ENCODE measurements around the gene SUPT16H. TPM values are rescaled to one million over a fixed set of nuclear protein-coding genes. Genes with fewer than 3 reads are reported as not detected.

The SUPT16H gene
- total and polyA plus RNA-seq, 2 experiments from 2014 or later, result 187 to 268 TPM

DNA sequence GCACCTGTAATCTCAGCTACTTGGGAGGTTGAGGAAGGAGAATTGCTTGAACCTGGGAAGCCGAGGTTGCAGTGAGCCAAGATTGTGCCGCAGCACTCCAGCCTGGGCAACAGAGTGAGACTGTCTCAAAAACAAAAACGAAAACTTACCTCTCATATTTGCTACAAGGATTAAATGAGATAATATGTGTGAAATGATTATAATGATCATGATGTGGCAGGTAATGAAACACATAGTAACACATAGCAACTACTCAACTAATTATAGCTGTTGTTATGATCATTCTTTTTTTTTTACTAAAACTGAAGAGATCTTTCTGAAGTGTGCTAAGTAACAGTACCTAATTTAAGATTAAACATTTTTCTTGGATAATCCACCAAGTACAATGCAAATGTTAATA is 73.9 kb downstream of the SUPT16H start (continued):
- TF ChIP-seq, protein P1, sequence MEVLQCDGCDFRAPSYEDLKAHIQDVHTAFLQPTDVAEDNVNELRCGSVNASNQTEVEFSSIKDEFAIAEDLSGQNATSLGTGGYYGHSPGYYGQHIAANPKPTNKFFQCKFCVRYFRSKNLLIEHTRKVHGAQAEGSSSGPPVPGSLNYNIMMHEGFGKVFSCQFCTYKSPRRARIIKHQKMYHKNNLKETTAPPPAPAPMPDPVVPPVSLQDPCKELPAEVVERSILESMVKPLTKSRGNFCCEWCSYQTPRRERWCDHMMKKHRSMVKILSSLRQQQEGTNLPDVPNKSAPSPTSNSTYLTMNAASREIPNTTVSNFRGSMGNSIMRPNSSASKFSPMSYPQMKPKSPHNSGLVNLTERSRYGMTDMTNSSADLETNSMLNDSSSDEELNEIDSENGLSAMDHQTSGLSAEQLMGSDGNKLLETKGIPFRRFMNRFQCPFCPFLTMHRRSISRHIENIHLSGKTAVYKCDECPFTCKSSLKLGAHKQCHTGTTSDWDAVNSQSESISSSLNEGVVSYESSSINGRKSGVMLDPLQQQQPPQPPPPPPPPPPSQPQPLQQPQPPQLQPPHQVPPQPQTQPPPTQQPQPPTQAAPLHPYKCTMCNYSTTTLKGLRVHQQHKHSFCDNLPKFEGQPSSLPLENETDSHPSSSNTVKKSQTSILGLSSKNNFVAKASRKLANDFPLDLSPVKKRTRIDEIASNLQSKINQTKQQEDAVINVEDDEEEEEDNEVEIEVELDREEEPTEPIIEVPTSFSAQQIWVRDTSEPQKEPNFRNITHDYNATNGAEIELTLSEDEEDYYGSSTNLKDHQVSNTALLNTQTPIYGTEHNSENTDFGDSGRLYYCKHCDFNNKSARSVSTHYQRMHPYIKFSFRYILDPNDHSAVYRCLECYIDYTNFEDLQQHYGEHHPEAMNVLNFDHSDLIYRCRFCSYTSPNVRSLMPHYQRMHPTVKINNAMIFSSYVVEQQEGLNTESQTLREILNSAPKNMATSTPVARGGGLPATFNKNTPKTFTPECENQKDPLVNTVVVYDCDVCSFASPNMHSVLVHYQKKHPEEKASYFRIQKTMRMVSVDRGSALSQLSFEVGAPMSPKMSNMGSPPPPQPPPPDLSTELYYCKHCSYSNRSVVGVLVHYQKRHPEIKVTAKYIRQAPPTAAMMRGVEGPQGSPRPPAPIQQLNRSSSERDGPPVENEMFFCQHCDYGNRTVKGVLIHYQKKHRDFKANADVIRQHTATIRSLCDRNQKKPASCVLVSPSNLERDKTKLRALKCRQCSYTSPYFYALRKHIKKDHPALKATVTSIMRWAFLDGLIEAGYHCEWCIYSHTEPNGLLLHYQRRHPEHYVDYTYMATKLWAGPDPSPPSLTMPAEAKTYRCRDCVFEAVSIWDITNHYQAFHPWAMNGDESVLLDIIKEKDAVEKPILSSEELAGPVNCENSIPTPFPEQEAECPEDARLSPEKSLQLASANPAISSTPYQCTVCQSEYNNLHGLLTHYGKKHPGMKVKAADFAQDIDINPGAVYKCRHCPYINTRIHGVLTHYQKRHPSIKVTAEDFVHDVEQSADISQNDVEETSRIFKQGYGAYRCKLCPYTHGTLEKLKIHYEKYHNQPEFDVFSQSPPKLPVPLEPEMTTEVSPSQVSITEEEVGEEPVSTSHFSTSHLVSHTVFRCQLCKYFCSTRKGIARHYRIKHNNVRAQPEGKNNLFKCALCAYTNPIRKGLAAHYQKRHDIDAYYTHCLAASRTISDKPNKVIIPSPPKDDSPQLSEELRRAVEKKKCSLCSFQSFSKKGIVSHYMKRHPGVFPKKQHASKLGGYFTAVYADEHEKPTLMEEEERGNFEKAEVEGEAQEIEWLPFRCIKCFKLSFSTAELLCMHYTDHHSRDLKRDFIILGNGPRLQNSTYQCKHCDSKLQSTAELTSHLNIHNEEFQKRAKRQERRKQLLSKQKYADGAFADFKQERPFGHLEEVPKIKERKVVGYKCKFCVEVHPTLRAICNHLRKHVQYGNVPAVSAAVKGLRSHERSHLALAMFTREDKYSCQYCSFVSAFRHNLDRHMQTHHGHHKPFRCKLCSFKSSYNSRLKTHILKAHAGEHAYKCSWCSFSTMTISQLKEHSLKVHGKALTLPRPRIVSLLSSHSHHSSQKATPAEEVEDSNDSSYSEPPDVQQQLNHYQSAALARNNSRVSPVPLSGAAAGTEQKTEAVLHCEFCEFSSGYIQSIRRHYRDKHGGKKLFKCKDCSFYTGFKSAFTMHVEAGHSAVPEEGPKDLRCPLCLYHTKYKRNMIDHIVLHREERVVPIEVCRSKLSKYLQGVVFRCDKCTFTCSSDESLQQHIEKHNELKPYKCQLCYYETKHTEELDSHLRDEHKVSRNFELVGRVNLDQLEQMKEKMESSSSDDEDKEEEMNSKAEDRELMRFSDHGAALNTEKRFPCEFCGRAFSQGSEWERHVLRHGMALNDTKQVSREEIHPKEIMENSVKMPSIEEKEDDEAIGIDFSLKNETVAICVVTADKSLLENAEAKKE (CRISPR knock-in tag; IDR thresholded peaks at IDR 0.05), result no peak
- TF ChIP-seq EZH2 (IDR thresholded peaks at IDR 0.05; ENCODE audit: low read depth, unreplicated experiment), result no peak
- TF ChIP-seq EZH2phosphoT487 (IDR thresholded peaks at IDR 0.05; ENCODE audit: unreplicated experiment), result no peak
- no peak for TF ChIP-seq POLR2AphosphoS5 (IDR thresholded peaks at IDR 0.05; ENCODE audit: low read depth)
- no peak for TF ChIP-seq CREB1 (CRISPR knock-in tag; IDR thresholded peaks at IDR 0.05; ENCODE audit: low read depth)
- TF ChIP-seq NANOG (IDR thresholded peaks at IDR 0.05; ENCODE audit: borderline replicate concordance), result no peak
- TF ChIP-seq JUNB (IDR thresholded peaks at IDR 0.05; ENCODE audit: unreplicated experiment), result no peak
- TF ChIP-seq, protein P2, sequence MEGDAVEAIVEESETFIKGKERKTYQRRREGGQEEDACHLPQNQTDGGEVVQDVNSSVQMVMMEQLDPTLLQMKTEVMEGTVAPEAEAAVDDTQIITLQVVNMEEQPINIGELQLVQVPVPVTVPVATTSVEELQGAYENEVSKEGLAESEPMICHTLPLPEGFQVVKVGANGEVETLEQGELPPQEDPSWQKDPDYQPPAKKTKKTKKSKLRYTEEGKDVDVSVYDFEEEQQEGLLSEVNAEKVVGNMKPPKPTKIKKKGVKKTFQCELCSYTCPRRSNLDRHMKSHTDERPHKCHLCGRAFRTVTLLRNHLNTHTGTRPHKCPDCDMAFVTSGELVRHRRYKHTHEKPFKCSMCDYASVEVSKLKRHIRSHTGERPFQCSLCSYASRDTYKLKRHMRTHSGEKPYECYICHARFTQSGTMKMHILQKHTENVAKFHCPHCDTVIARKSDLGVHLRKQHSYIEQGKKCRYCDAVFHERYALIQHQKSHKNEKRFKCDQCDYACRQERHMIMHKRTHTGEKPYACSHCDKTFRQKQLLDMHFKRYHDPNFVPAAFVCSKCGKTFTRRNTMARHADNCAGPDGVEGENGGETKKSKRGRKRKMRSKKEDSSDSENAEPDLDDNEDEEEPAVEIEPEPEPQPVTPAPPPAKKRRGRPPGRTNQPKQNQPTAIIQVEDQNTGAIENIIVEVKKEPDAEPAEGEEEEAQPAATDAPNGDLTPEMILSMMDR (conservative IDR thresholded peaks at IDR 0.05; ENCODE audit: low read depth in 2 of 2), result no peak
- TF ChIP-seq ETS1 (IDR thresholded peaks at IDR 0.05), result no peak
- no peak for TF ChIP-seq STAT1 (IDR thresholded peaks at IDR 0.05; ENCODE audit: unreplicated experiment)
- TF ChIP-seq ZNF114 (CRISPR knock-in tag; IDR thresholded peaks at IDR 0.05), result no peak
- no peak for TF ChIP-seq ZNF331 (CRISPR knock-in tag; IDR thresholded peaks at IDR 0.05; ENCODE audit: low read depth)

Measured in GM23338 (cell line).